HG02884 (cell line): ENCODE results near the gene MAP6D1.

ENCODE experiments used
- ATAC-seq: cut with Tn5 transposase; IDR thresholded peaks from one replicate; pipeline ENCODE4 v1.9.1; 2021; ENCODE audit warnings: mild to moderate bottlenecking, moderate library complexity; ENCODE audit not compliant: unreplicated experiment

MAP6D1 gene

GRCh38 chr3:183824761-183825455 is 469 bp downstream of the MAP6D1 start:
- no peak for ATAC-seq

- no peak for ATAC-seq
Measured at GRCh38 chr3:183823963-183824362, 1.4 kb downstream of the MAP6D1 start.

GRCh38 chr3:183822631-183823030 is 2.7 kb downstream of the MAP6D1 start:
- no peak for ATAC-seq

- no peak for ATAC-seq
Measured at GRCh38 chr3:183819831-183820230, 5.5 kb downstream of the MAP6D1 start.

- ATAC-seq: no peak
Measured at GRCh38 chr3:183818706-183819624, 6.4 kb downstream of the MAP6D1 start.

- ATAC-seq: no peak
Measured at GRCh38 chr3:183818041-183818620, 7.2 kb downstream of the MAP6D1 start.

GRCh38 chr3:183817639-183818038 is 7.7 kb downstream of the MAP6D1 start:
- ATAC-seq: no peak

GRCh38 chr3:183816681-183817510 is 8.5 kb downstream of the MAP6D1 start:
- no peak for ATAC-seq

GRCh38 chr3:183815951-183816475 is 9.4 kb downstream of the MAP6D1 start:
- ATAC-seq: peak; percentile 19

- ATAC-seq: peak; percentile 56
Measured at GRCh38 chr3:183815563-183815940, 9.8 kb downstream of the MAP6D1 start.

GRCh38 chr3:183814240-183814639 is 11.1 kb downstream of the MAP6D1 start:
- ATAC-seq: no peak

GRCh38 chr3:183812761-183813445 is 12.5 kb downstream of the MAP6D1 start:
- no peak for ATAC-seq

- ATAC-seq: no peak
Measured at GRCh38 chr3:183811638-183812037, 13.7 kb downstream of the MAP6D1 start.

GRCh38 chr3:183810643-183811594 is 14.5 kb downstream of the MAP6D1 start:
- ATAC-seq: no peak

- ATAC-seq: no peak
Measured at GRCh38 chr3:183809270-183809669, 16.1 kb downstream of the MAP6D1 start.

GRCh38 chr3:183808355-183808754 is 17.0 kb downstream of the MAP6D1 start:
- no peak for ATAC-seq

GRCh38 chr3:183807881-183808280 is 17.5 kb downstream of the MAP6D1 start:
- ATAC-seq: no peak

- ATAC-seq: no peak
Measured at GRCh38 chr3:183807209-183807728, 18.1 kb downstream of the MAP6D1 start.

- ATAC-seq: no peak
Measured at GRCh38 chr3:183802989-183803388, 22.4 kb downstream of the MAP6D1 start.
